CD4-positive, alpha-beta T cell (primary cell): ENCODE measurements around the gene CYSRT1. TPM values are rescaled to one million over a fixed set of nuclear protein-coding genes. Genes with fewer than 3 reads are reported as not detected.

Experiments
- ATAC-seq: fragments of 200-7000 bp; cut with Tn5 transposase; one replicate; pipeline ENCODE4 v1.10.0; 2022; ENCODE audit warnings: mild to moderate bottlenecking; ENCODE audit not compliant: poor library complexity
- CTCF ChIA-PET: fragments of 350-600 bp; sonication (Branson Sonifier 250); formaldehyde crosslinking; loops from one replicate; lab custom pipeline; 2021; ENCODE audit warnings: antibody characterized with exemption, inconsistent platforms; lab: Charles Lee
- POLR2A ChIA-PET: fragments of 350-600 bp; sonication (Branson Sonifier 250); formaldehyde crosslinking; loops from one replicate; lab custom pipeline; 2021; ENCODE audit warnings: antibody characterized with exemption, inconsistent platforms; lab: Charles Lee
- DNase-seq, 14 experiments: peaks; one replicate each; pipeline ENCODE4 v3.0.0-alpha.2; 2013 to 2020; ENCODE audit warnings: mixed read lengths in 2 of 14
- H3K27ac ChIP-seq, 2 donors: one replicate each; pipeline versions ENCODE4 v1.5.1 to v1.7.0; 2013; ENCODE audit warnings: low read length in 2 of 2, low read depth in 1 of 2, mild to moderate bottlenecking in 1 of 2
- H3K27me3 ChIP-seq, 2 experiments: 1 replicate in 1 of 2; 2 replicates in 1 of 2; pipeline versions ENCODE4 v1.6.1 to v1.7.0; 2013; ENCODE audit warnings: low read length in 2 of 2, control low read depth in 1 of 2, mild to moderate bottlenecking in 1 of 2, moderate library complexity in 1 of 2; ENCODE audit not compliant: insufficient read depth in 2 of 2, control insufficient read depth in 1 of 2
- H3K36me3 ChIP-seq: one replicate; pipeline ENCODE4 v1.6.1; 2013; ENCODE audit warnings: low read length, control low read depth; ENCODE audit not compliant: insufficient read depth
- H3K4me1 ChIP-seq: one replicate; pipeline ENCODE4 v1.6.1; 2013; ENCODE audit warnings: low read length, control low read depth; ENCODE audit not compliant: insufficient read depth
- H3K4me3 ChIP-seq: one replicate; pipeline ENCODE4 v1.5.1; 2013; ENCODE audit warnings: mild to moderate bottlenecking, low read length, moderate library complexity
- H3K9me3 ChIP-seq, 2 experiments: 1 replicate in 1 of 2; 2 replicates in 1 of 2; pipeline versions ENCODE4 v1.6.1 to v1.7.0; 2013; ENCODE audit warnings: low read length in 2 of 2, mild to moderate bottlenecking in 2 of 2, control low read depth in 1 of 2, moderate library complexity in 1 of 2; ENCODE audit not compliant: control insufficient read depth in 1 of 2, insufficient read depth in 1 of 2
- H3K27ac Mint-ChIP-seq: one replicate; pipeline ENCODE4 v1.8.0; 2020; ENCODE audit warnings: mixed read lengths
- H3K27me3 Mint-ChIP-seq: one replicate; pipeline ENCODE4 v1.8.0; 2021; ENCODE audit warnings: mixed read lengths
- H3K36me3 Mint-ChIP-seq: one replicate; pipeline ENCODE4 v1.8.0; 2021; ENCODE audit warnings: low read depth, mixed read lengths
- H3K4me1 Mint-ChIP-seq: one replicate; pipeline ENCODE4 v1.8.0; 2021; ENCODE audit warnings: low read depth, mixed read lengths
- H3K4me3 Mint-ChIP-seq: one replicate; pipeline ENCODE4 v1.8.0; 2020; ENCODE audit warnings: mild to moderate bottlenecking, mixed read lengths
- H3K9me3 Mint-ChIP-seq: one replicate; pipeline ENCODE4 v1.8.0; 2020; ENCODE audit warnings: mixed read lengths
- intact Hi-C, 2 experiments: fragments of 100-400 bp; cut with DNase I in 1 of 2; cut with micrococcal nuclease in 1 of 2; formaldehyde crosslinking; loops; one replicate each; pipeline versions ENCODE4 v1.15.1 to v1.9.0; 2023 to 2025; cut with DNase I, micrococcal nuclease
- total RNA-seq, 174 experiments: library from RNA in 2 of 174; stranded (reverse) in 2 of 174; gene quantifications; one replicate each; pipeline ENCODE4 v1.2.3 and lab custom pipeline; 2021 to 2026
- TF ChIP-seq, protein P1 (sequence below): fragments of 200-600 bp; IDR thresholded peaks from one replicate; pipeline ENCODE4 v1.8.0; 2022; ENCODE audit warnings: antibody characterized with exemption, mild to moderate bottlenecking

Gene CYSRT1
- total RNA-seq, 2 experiments from 2014 or later, result 0.33 to 0.42 TPM

DNA sequence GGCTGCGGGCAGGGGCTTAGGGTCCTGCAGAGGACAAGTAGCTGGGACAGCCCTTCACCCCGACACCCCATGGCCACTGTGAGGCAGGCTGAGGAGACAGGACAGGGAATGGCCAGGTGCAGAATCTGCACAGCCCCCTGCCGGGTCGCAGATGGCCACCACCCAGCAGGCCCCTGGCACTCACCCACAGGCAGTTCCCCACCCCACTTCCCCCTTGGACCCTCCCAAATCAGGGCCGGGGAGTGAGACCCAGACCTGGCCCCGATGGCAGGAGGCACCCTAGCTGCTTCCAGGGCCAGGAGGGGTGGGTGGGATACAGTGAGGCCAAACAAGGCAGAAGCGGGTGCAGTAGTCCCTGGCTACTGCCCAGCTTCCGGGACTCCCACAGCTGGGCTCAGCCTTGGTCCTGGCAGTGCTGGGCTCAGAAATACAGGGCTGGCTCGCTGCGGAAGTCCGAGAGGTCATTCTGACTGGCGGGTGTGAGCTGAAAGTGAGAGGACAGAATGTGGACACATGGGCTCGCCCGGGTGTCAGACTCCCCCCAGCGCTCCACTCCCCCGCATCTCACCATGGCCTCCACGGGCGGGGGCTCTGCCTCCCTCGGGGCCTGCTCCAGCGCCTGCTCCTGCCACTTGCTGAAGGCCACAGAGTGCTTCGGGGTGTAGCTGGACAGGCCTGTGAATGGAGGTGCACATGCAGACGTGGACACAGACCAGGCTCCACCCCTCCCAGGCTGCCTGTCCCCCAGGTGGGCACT lies 33.1 kb upstream of the CYSRT1 start:
- no peak overlapping the region for H3K4me3 Mint-ChIP-seq
- peaks cover 19% of the 10 kb centered on the region for H3K4me1 Mint-ChIP-seq
- Histone ChIP-seq H3K4me1 (peaks cover 32% of the 10 kb centered on the region), H3K27ac (no peak overlapping the region), H3K9me3 (no peaks in the 10 kb centered on the region), H3K27me3 (no peaks in the 10 kb centered on the region), H3K36me3 (peaks cover 20% of the 10 kb centered on the region), H3K4me3 (no peak overlapping the region)
- no peaks in the 10 kb centered on the region for H3K27me3 Mint-ChIP-seq
- intact Hi-C loops, result no loop called here
- ATAC-seq, result no peak
- H3K27ac Mint-ChIP-seq, result no peak overlapping the region
- no peaks in the 10 kb centered on the region for H3K9me3 Mint-ChIP-seq
- peaks cover 25% of the 10 kb centered on the region for H3K36me3 Mint-ChIP-seq
- no peak for DNase-seq
- ChIA-PET POLR2A (interaction anchor here (0.8 to 1.3 kb wide), 4 partner anchors 9 to 32 kb away, joined by 3 to 4 read pairs (median 3); partner anchors contain the start of gene TPRN), CTCF (interaction anchor here (0.5 kb wide), 1 partner anchor 62 kb away, joined by 3 read pairs; no protein-coding TSS in a partner anchor)
- TF ChIP-seq, protein P1, sequence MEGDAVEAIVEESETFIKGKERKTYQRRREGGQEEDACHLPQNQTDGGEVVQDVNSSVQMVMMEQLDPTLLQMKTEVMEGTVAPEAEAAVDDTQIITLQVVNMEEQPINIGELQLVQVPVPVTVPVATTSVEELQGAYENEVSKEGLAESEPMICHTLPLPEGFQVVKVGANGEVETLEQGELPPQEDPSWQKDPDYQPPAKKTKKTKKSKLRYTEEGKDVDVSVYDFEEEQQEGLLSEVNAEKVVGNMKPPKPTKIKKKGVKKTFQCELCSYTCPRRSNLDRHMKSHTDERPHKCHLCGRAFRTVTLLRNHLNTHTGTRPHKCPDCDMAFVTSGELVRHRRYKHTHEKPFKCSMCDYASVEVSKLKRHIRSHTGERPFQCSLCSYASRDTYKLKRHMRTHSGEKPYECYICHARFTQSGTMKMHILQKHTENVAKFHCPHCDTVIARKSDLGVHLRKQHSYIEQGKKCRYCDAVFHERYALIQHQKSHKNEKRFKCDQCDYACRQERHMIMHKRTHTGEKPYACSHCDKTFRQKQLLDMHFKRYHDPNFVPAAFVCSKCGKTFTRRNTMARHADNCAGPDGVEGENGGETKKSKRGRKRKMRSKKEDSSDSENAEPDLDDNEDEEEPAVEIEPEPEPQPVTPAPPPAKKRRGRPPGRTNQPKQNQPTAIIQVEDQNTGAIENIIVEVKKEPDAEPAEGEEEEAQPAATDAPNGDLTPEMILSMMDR, result no peak

DNA sequence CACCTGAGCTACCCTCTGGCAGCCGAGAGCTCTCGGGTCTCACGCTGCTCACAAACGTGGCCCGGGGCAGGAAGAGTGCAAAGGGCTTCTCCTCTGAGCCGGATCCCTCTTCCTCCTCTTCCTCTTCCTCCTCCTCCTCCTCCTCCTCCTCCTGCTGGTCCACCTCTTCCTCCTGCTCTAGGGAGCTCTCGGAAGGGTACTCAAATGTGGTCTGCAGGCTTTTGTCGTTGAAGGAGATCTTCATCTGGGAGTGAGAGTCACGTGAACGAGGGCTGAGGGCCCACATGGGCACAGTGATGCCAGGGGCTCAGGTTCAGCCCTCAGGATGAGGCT lies 32.6 kb upstream of the CYSRT1 start:
- no peaks in the 10 kb centered on the region for H3K9me3 Mint-ChIP-seq
- Histone ChIP-seq H3K27me3 (no peaks in the 10 kb centered on the region), H3K36me3 (peaks cover 16% of the 10 kb centered on the region), H3K27ac (no peak overlapping the region), H3K9me3 (no peaks in the 10 kb centered on the region), H3K4me3 (no peak overlapping the region), H3K4me1 (peaks cover 27% of the 10 kb centered on the region)
- ChIA-PET CTCF (no interaction called here), POLR2A (interaction anchor here (1.2 to 1.3 kb wide), 2 partner anchors 8 to 31 kb away, joined by 3 to 4 read pairs; partner anchors contain the start of gene TPRN)
- no peaks in the 10 kb centered on the region for H3K27me3 Mint-ChIP-seq
- intact Hi-C loops, result no loop called here
- H3K36me3 Mint-ChIP-seq, result peaks cover 23% of the 10 kb centered on the region
- TF ChIP-seq, protein P1, result no peak
- H3K4me1 Mint-ChIP-seq, result peaks cover 14% of the 10 kb centered on the region
- no peak overlapping the region for H3K4me3 Mint-ChIP-seq
- DNase-seq, result no peak
- no peak for ATAC-seq
- H3K27ac Mint-ChIP-seq, result no peak overlapping the region

DNA sequence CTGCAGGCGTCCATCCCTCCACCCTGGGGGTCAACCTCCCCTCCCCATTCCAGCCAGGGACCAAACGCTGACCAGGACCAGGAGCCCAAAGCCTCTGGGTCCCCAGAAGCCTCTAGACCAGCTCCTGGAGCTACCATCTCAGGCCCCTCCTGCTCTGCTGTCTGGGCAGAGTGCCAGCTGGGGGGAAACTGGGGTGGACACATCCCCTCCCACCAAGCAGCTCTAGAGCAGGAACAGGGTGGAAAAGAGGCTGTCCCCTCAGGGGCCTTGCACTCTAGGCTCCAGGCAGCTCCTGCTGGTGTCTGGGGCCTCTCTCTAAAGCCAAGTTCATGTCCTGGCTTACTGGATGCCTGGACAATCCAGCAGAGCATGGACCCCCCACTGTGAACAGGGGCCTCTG lies 32.1 kb upstream of the CYSRT1 start:
- intact Hi-C loops, result no loop called here
- H3K4me1 Mint-ChIP-seq, result peaks cover 10% of the 10 kb centered on the region
- CTCF ChIA-PET, result no interaction called here
- H3K4me3 ChIP-seq, result no peak overlapping the region
- no peaks in the 10 kb centered on the region for H3K9me3 ChIP-seq
- no peaks in the 10 kb centered on the region for H3K27me3 Mint-ChIP-seq
- H3K27ac ChIP-seq, result no peak overlapping the region
- no peak overlapping the region for H3K27ac Mint-ChIP-seq
- H3K36me3 ChIP-seq, result peaks cover 16% of the 10 kb centered on the region
- ATAC-seq, result no peak
- H3K27me3 ChIP-seq, result no peaks in the 10 kb centered on the region
- peaks cover 20% of the 10 kb centered on the region for H3K36me3 Mint-ChIP-seq
- H3K4me1 ChIP-seq, result peaks cover 22% of the 10 kb centered on the region
- H3K9me3 Mint-ChIP-seq, result no peaks in the 10 kb centered on the region
- no peak for DNase-seq
- TF ChIP-seq, protein P1, result no peak
- H3K4me3 Mint-ChIP-seq, result no peak overlapping the region
- POLR2A ChIA-PET, result interaction anchor here (1.2 to 1.3 kb wide), 2 partner anchors 8 to 30 kb away, joined by 3 to 4 read pairs; partner anchors contain the start of gene TPRN
